ENCODE data around the gene SMTNL1. TPM values are rescaled to one million over a fixed set of nuclear protein-coding genes. Genes with fewer than 3 reads are reported as not detected.

Gene SMTNL1
- total and polyA plus RNA-seq, 2 donors from 2014 or later, result not detected

DNA sequence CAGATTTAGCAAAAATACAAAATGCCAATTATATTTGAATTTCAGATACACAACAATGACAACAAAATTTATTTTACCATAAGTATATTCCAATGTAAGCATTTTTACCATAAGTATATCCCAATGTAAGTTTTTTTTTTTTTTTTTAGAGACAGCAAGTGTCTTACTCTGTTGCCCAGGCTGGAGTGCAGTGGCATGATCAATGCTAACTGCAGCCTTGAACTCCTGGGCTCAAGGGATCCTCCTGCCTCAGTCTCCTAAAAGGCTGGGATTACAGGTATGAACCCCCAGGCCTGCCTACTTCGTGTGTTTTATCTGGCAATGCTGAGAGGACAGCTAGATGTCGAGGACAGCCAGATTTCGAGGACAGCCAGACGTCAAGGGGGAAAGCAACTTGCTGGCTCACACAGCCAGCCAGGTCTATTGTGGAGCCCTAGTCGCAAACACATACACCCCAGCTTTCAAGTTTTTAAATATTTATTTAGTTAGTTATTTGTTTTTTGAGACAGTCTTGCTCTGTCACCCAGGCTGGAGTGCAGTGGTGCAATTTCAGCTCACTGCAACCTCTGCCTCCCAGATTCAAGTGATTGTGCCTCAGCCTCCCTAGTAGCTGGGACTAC lies 59.0 kb downstream of the SMTNL1 start:
- Histone ChIP-seq H3K4me3 (ENCODE audit: low read length in 3 of 3) (no peak overlapping the region), H3K9ac (ENCODE audit: low read length in 3 of 3) (no peak overlapping the region), H3K9me3 (ENCODE audit: control insufficient read depth in 2 of 3, insufficient read depth in 1 of 3, low read length in 3 of 3) (no peaks in the 10 kb centered on the region), H3K27ac (ENCODE audit: low read depth in 2 of 2, low read length in 2 of 2) (no peak overlapping the region), H3K4me1 (ENCODE audit: control insufficient read depth in 2 of 3, insufficient read depth in 2 of 3, low read depth in 1 of 3, low read length in 3 of 3) (peaks cover 0 to 6% (median 3%) of the 10 kb centered on the region in 3 donors), H3K36me3 (ENCODE audit: control insufficient read depth in 2 of 3, insufficient read depth in 3 of 3, low read length in 3 of 3) (no peaks in the 10 kb centered on the region), H3K27me3 (ENCODE audit: control insufficient read depth, insufficient read depth, low read length) (no peaks in the 10 kb centered on the region)
- no peak for TF ChIP-seq CTCF (IDR thresholded peaks at IDR 0.05; ENCODE audit: borderline replicate concordance, extremely low read depth, insufficient read depth)
- DNase-seq (no peak), FAIRE-seq (no peak)
- intact Hi-C loops (cut with DNase I), result no loop called here

DNA sequence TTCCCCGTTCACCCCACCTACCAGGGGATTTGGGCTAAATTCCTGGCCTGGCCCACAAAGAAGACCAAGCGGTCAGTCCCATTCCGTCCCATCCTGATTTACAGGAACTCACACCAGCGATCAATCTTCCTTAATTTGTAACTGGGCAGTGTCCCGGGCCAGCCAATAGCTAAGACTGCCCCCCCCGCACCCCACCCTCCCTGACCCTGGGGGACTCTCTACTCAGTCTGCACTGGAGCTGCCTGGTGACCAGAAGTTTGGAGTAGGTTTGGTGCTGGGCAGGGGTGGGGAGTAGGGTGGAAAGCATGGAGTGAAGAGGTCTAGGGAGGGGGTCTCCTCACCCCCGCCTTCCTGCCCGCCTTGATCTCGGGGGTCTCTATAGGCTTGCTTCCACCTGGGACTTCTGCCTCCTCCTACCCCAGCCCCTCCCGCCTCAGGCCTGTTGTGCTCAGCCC lies 60.1 kb downstream of the SMTNL1 start, which contains the start of gene SERPING1:
SERPING1 (plus strand) TSS at position 225 of the 455 bp plus-strand sequence. CDS start 586 bp downstream, outside the sequence.
- Histone ChIP-seq H3K36me3 (ENCODE audit: control insufficient read depth in 2 of 3, insufficient read depth in 3 of 3, low read length in 3 of 3) (peaks cover 0 to 4% (median 0%) of the 10 kb centered on the region in 3 donors), H3K27ac (ENCODE audit: low read depth in 2 of 2, low read length in 2 of 2) (peak within 1 kb of the TSS; percentile 74 to 93), H3K27me3 (ENCODE audit: control insufficient read depth, insufficient read depth, low read length) (no peaks in the 10 kb centered on the region), H3K4me3 (ENCODE audit: low read length in 3 of 3) (peak within 1 kb of the TSS; percentile 68 to 81 (median 70)), H3K4me1 (ENCODE audit: control insufficient read depth in 2 of 3, insufficient read depth in 2 of 3, low read depth in 1 of 3, low read length in 3 of 3) (peaks cover 0 to 6% (median 3%) of the 10 kb centered on the region in 3 donors), H3K9me3 (ENCODE audit: control insufficient read depth in 2 of 3, insufficient read depth in 1 of 3, low read length in 3 of 3) (no peaks in the 10 kb centered on the region), H3K9ac (ENCODE audit: low read length in 3 of 3) (peak within 1 kb of the TSS; percentile 46 to 68 (median 59))
- no peak for TF ChIP-seq CTCF (IDR thresholded peaks at IDR 0.05; ENCODE audit: borderline replicate concordance, extremely low read depth, insufficient read depth)
- DNase-seq (peak in 4 of 5 donors; percentile 66 to 93 (median 79)), FAIRE-seq (no peak)
- intact Hi-C loops (cut with DNase I), result no loop called here

DNA sequence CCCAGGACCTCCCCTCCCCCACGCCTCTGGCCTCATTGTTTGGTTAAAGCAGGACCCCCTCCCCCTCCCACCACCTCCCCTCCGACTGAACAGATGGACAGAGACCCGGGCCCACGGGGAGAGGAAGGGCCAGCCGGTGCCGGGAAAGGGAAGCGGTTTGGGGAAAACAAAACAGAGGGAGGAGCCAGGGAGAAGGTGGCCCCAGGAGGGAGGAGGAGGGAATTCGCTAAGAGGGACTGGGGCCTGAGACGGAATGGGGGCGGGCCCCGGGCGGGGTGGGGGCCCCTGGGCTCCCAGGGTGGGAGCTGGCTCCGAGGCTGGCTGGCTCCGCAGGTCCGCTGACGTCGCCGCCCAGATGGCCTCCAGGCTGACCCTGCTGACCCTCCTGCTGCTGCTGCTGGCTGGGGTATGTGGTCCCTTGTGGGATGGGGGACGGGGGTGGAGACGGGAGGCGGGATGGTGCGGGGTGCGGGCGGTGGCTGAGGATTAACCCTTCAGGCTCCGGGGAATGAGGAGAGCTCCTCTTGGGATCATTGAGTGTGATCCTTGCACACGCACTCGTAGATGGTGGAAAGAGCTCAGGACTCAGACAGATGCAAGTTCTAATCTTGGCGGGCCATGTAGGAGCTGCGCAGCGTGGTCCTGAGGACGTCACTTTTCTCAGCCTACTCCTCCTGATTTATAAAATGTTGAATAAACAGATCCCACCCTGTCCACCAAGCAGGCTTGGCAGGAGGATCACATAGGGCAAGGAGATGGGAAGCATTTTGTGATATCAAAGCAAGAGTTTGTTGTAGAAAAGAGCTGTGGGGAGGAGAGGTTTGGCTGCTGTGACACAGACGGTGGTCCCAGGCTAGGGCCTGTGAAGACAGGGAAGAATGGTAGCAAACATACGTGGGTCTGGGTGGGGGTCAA lies 60.8 kb downstream of the SMTNL1 start:
- peak; percentile 88 to 96 (median 93) for DNase-seq
- peaks cover 0 to 6% (median 3%) of the 10 kb centered on the region in 3 donors for H3K4me1 ChIP-seq (ENCODE audit: control insufficient read depth in 2 of 3, insufficient read depth in 2 of 3, low read depth in 1 of 3, low read length in 3 of 3)
- H3K9ac ChIP-seq (ENCODE audit: low read length in 3 of 3), result peak overlapping the region; percentile 46 to 68 (median 59)
- TF ChIP-seq CTCF (IDR thresholded peaks at IDR 0.05; ENCODE audit: borderline replicate concordance, extremely low read depth, insufficient read depth), result no peak
- peak overlapping the region; percentile 74 to 93 for H3K27ac ChIP-seq (ENCODE audit: low read depth in 2 of 2, low read length in 2 of 2)
- H3K27me3 ChIP-seq (ENCODE audit: control insufficient read depth, insufficient read depth, low read length), result no peaks in the 10 kb centered on the region
- intact Hi-C loops (cut with DNase I), result no loop called here
- H3K36me3 ChIP-seq (ENCODE audit: control insufficient read depth in 2 of 3, insufficient read depth in 3 of 3, low read length in 3 of 3), result peaks cover 0 to 4% (median 0%) of the 10 kb centered on the region in 3 donors
- FAIRE-seq, result no peak
- no peaks in the 10 kb centered on the region for H3K9me3 ChIP-seq (ENCODE audit: control insufficient read depth in 2 of 3, insufficient read depth in 1 of 3, low read length in 3 of 3)
- H3K4me3 ChIP-seq (ENCODE audit: low read length in 3 of 3), result peak overlapping the region; percentile 68 to 81 (median 70)
